ENCODE measurements around the gene N4BP3. TPM values are rescaled to one million over a fixed set of nuclear protein-coding genes. Genes with fewer than 3 reads are reported as not detected.

N4BP3 gene
- total and polyA plus RNA-seq, 2 of the 13 experiments (the other 11 are each of a cell fraction or from before 2014, with no cell fraction given): 0.13 TPM; not detected in 1

GRCh38 chr5:178081571-178082243, 31.6 kb upstream of the N4BP3 start (continued):
- TF ChIP-seq LRRFIP1 (CRISPR knock-in tag; conservative IDR thresholded peaks at IDR 0.05): no peak
- no peak for TF ChIP-seq ZSCAN29 (CRISPR knock-in tag; conservative IDR thresholded peaks at IDR 0.05)
- no peak for TF ChIP-seq ELF3 (CRISPR knock-in tag; IDR thresholded peaks at IDR 0.05)
- no peak for TF ChIP-seq ZNF569 (CRISPR knock-in tag; IDR thresholded peaks at IDR 0.05; ENCODE audit: borderline replicate concordance)
- no peak for TF ChIP-seq ZNF317 (CRISPR knock-in tag; IDR thresholded peaks at IDR 0.05)

GRCh38 chr5:178083922-178084321, 29.4 kb upstream of the N4BP3 start:
- H3K27me3 ChIP-seq (ENCODE audit: control insufficient read depth in 1 of 2, insufficient read depth in 2 of 2, low read length in 2 of 2): peaks cover 1 to 15% of the 10 kb centered on the region in 2 experiments; a peak in 3 of 5 replicates
- intact Hi-C loops (cut with micrococcal nuclease; ENCODE audit: unreplicated experiment) (no loop called here), in situ Hi-C loops (cut with HindIII; ENCODE audit: extremely low pct_ligation_motif_present, low pct_unique_long_range_greater_than_20kb) (no loop called here)
- H4K20me1 ChIP-seq (ENCODE audit: insufficient read depth, low read length): no peaks in the 10 kb centered on the region
- no TSS peak for BruUV-seq (replicated peaks)
- H3K36me3 ChIP-seq (replicated peaks in 1 of 2; ENCODE audit: control insufficient read depth in 1 of 2, insufficient read depth in 2 of 2, low read length in 2 of 2): no peaks in the 10 kb centered on the region
- H3K4me2 ChIP-seq (ENCODE audit: low read depth, low read length): no peak overlapping the region
- H3K4me1 ChIP-seq (ENCODE audit: insufficient read depth, low read length): no peaks in the 10 kb centered on the region
- ChIA-PET CTCF (ENCODE audit: low intra/inter-chr PET ratio, low total read pairs) (no interaction called here), POLR2A (no interaction called here)
- H3K9ac ChIP-seq (ENCODE audit: insufficient read depth, low read depth, low read length): no peak overlapping the region
- no peak overlapping the region for H2AFZ ChIP-seq (ENCODE audit: low read length)
- TF ChIP-seq GMEB1 (CRISPR knock-in tag; IDR thresholded peaks at IDR 0.05; ENCODE audit: borderline replicate concordance) (no peak), NFIB (CRISPR knock-in tag; IDR thresholded peaks at IDR 0.05; ENCODE audit: borderline replicate concordance) (no peak), GTF2F1 (IDR thresholded peaks at IDR 0.05; ENCODE audit: low read length) (no peak), ZMYM3 (CRISPR knock-in tag; IDR thresholded peaks at IDR 0.05) (no peak), MAZ (IDR thresholded peaks at IDR 0.05; ENCODE audit: borderline replicate concordance, low read depth, low read length) (no peak), MAZ (CRISPR knock-in tag; IDR thresholded peaks at IDR 0.05; ENCODE audit: low read depth) (no peak), ZNF614 (CRISPR knock-in tag; IDR thresholded peaks at IDR 0.05; ENCODE audit: borderline replicate concordance) (no peak)
- DNase-seq (ENCODE audit: low spot score): no peak
- FAIRE-seq: no peak
- 51% methylated on average over 6 of the region's 6 CpGs for WGBS (ENCODE audit: low lambda C conversion rate)
- no peak overlapping the region for H3K4me3 ChIP-seq (replicated peaks in 1 of 3; ENCODE audit: insufficient read depth in 1 of 3, low read depth in 2 of 3, low read length in 3 of 3)
- no peaks in the 10 kb centered on the region for H3K9me3 ChIP-seq (ENCODE audit: low read length)
- no peaks in the 10 kb centered on the region for H3K79me2 ChIP-seq (ENCODE audit: insufficient read depth, low read length)
- H3K27ac ChIP-seq (ENCODE audit: extremely low read length, insufficient read depth, low read length): no peak overlapping the region
- no peak for ATAC-seq
